Astrocyte of the cerebellum (primary cell): ENCODE data around the gene PACS2.

Experiments
- DNase-seq: peaks from one replicate; pipeline ENCODE4 v3.0.0-alpha.2; 2011; ENCODE audit warnings: low read depth
- H3K4me3 ChIP-seq: 2 replicates; pipeline ENCODE4 v1.5.1; 2011; ENCODE audit warnings: mild to moderate bottlenecking, low read depth, low read length, moderate library complexity
- CTCF ChIP-seq: IDR thresholded peaks from 2 replicates; pipeline ENCODE4 v1.5.1; 2012; ENCODE audit warnings: low read length, low read depth, moderate library complexity, mild to moderate bottlenecking; ENCODE audit errors: missing control alignments
- in situ Hi-C: cut with HindIII; loops from 2 replicates; pipeline ENCODE4 v1.10.0; 2017; ENCODE audit warnings: low sequenced_read_pairs

The PACS2 gene

GRCh38 chr14:105374389-105374788 is 59.8 kb downstream of the PACS2 start:
- H3K4me3 ChIP-seq: no peak overlapping the region
- in situ Hi-C loops: no loop called here
- TF ChIP-seq CTCF: no peak

GRCh38 chr14:105375635-105376057 is 61.1 kb downstream of the PACS2 start:
- no peak overlapping the region for H3K4me3 ChIP-seq
- no peak for DNase-seq
- no peak for TF ChIP-seq CTCF
- in situ Hi-C loops: no loop called here

More at GRCh38 chr14:105374389-105374788, 59.8 kb downstream of the PACS2 start:
- DNase-seq: no peak

DNA sequence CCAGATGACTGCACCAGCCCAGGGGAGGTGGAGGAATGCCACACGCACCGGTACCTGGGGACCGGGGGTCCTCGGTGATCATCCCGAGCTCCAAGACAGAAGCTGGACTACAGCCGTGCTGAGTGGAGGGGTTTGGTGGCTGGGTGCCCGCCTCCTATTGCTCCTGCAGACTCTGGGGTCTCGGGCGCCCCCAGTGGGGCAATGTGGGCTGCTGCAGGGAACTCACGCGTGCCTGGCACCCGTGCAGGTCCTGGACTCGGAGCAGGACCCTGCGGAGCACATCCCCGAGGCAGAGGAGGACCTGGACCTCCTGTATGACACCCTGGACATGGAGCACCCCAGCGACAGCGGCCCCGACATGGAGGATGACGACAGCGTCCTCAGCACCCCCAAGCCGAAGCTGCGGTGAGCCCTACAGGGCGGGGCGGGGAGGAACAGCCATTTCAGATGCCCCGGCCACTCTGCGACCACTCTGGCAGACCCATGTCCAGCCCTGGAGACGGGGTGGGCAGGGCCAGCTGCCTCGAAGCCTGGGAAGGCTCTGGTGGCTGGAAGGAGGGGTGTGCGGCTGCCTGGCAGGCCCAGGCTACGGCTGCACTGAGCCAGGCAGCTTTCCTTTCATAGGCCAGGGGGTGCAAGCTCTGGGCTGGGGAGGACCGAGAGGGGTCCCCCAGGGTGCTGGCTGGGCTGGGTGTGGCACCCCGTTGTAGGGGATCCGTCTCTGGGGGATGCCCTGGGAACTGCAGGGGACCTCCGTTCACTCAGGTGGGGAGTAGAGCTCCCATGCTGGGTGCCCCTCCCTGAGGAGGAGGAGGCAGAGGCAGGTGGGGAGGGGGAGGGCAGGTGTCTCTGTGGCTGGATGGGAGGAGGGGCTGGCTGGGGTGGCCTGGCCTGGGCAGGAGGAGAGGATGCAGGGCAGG is 62.2 kb downstream of the PACS2 start:
- no peak overlapping the region for H3K4me3 ChIP-seq
- TF ChIP-seq CTCF: no peak
- DNase-seq: no peak
- in situ Hi-C loops: no loop called here

GRCh38 chr14:105377555-105378182 is 63.1 kb downstream of the PACS2 start:
- in situ Hi-C loops: no loop called here
- TF ChIP-seq CTCF: no peak
- no peak overlapping the region for H3K4me3 ChIP-seq
- DNase-seq: no peak

- in situ Hi-C loops: no loop called here
- no peak overlapping the region for H3K4me3 ChIP-seq
- no peak for TF ChIP-seq CTCF
- DNase-seq: no peak
Observed at GRCh38 chr14:105378199-105378598, 63.7 kb downstream of the PACS2 start.

DNA sequence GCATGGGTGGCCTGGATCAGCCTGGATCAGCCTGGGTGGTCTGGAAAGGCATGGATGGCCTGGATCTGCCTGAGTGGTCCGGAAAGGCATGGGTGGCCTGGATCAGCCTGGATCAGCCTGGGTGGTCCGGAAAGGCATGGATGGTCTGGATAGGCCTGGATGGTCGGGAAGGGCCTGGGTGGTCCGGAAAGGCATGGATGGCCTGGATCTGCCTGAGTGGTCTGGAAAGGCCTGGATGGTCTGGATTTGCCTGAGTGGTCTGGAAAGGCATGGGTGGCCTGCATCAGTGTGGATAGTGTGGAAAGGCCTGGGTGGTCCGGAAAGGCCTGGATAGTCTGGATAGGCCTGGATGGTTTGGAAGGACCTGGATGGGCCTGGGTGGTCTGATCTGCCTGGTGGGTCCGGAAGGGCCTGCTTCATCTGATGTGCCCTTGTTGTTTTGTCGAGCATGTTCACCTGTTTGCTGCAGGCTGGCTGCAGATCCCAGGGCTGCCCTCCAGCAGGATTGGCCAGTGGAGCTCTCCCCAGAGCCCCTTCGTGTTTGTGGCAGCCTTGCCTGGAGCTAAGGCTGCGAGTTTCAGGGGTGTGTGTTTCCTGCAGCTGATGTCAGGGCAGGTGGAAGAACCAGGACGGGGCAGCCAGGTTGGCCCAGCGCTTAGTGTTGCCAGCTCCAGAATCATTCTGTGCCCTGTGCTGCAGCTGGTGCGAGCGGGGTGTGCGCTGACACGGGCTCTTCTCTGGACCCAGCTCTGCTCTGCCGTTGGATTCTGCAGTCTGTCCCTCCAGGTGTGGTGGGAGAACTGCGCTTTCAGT is 64.5 kb downstream of the PACS2 start:
- in situ Hi-C loops: no loop called here
- no peak for TF ChIP-seq CTCF
- DNase-seq: no peak
- no peak overlapping the region for H3K4me3 ChIP-seq
